Prostate gland (tissue), 2 donors: ENCODE measurements around the gene PKP4. TPM values are rescaled to one million over a fixed set of nuclear protein-coding genes. Genes with fewer than 3 reads are reported as not detected.

ENCODE experiments used
- DNase-seq: peaks from one replicate; pipeline ENCODE4 v3.0.0-alpha.2; 2019; ENCODE audit warnings: low spot score
- H3K27ac ChIP-seq, 2 donors: fragments of 200-600 bp; sonication (generic); 2 replicates each; pipeline ENCODE4 v1.5.1; 2017 to 2019
- H3K27me3 ChIP-seq: fragments of 200-600 bp; sonication (generic); replicated peaks from 2 replicates; pipeline ENCODE4 v1.5.1; 2019; ENCODE audit not compliant: insufficient read depth
- H3K36me3 ChIP-seq, 2 donors: fragments of 200-600 bp; sonication (generic); 1 replicate in 1 of 2; 2 replicates in 1 of 2; pipeline versions ENCODE4 v1.5.1 to v1.8.1; 2017 to 2019
- H3K4me1 ChIP-seq: fragments of 200-600 bp; sonication (generic); replicated peaks from 2 replicates; pipeline ENCODE4 v1.5.1; 2019
- H3K4me3 ChIP-seq, 2 donors: fragments of 200-600 bp; sonication (generic); 2 replicates each; pipeline ENCODE4 v1.5.1; 2017 to 2019
- H3K9me3 ChIP-seq: fragments of 200-600 bp; sonication (generic); 2 replicates; pipeline ENCODE4 v1.5.1; 2017
- POLR2A ChIP-seq: fragments of 450-650 bp; IDR thresholded peaks from one replicate; pipeline ENCODE4 v1.6.1; 2016; ENCODE audit warnings: antibody characterized with exemption, mild to moderate bottlenecking
- POLR2AphosphoS5 ChIP-seq: sonication (generic); formaldehyde crosslinking; IDR thresholded peaks from one replicate; pipeline ENCODE4 v1.6.1; 2017; ENCODE audit warnings: antibody characterized with exemption
- WGBS: methylation state at CpG from one replicate; pipeline ENCODE4 v1.1.5; 2018; 5-methylcytosine and 5-hydroxymethylcytosine counted together
- intact Hi-C: fragments of 100-400 bp; cut with DNase I; formaldehyde crosslinking; loops from one replicate; pipeline ENCODE4 v1.14.2; 2022
- total RNA-seq, 2 donors: library from RNA; depleted of rRNA; stranded (reverse); fragments of >200 nt; gene quantifications; one replicate each; pipeline ENCODE4 v1.1.0, GENCODE V29; 2016
- TF ChIP-seq, protein P1 (sequence below), 4 experiments: fragments of 200-600 bp in 2 of 4; fragments of 450-650 bp in 2 of 4; sonication (generic) in 2 of 4; IDR thresholded peaks; 1 replicate in 3 of 4; 2 replicates in 1 of 4; pipeline ENCODE4 v1.5.1; 2016 to 2019; ENCODE audit warnings: antibody characterized with exemption in 4 of 4, mild to moderate bottlenecking in 2 of 4, moderate library complexity in 2 of 4

Gene PKP4
- total RNA-seq, 2 donors from 2014 or later: 49.0 to 57.9 TPM

DNA sequence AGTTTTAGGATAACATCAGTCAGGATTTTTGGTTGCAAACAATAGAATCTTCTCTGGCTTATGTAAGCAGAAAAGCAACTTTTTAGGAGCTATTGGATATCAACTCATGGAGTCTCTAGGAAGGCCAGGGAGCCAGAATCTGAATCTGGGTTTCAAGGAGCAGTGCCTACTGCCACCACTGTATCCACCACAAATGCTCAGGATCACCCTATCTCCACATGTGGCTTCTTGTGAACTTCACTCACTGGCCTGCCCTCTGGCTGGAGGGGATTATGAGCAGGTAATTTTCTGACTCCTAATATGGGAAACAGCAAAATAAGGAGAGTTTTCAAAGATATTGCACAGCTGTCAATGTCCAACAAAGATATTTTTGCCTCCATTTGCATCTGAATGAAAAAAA lies 142.9 kb downstream of the PKP4 start:
- no peak for DNase-seq
- no peak for TF ChIP-seq POLR2A
- TF ChIP-seq POLR2AphosphoS5: no peak
- TF ChIP-seq, protein P1, sequence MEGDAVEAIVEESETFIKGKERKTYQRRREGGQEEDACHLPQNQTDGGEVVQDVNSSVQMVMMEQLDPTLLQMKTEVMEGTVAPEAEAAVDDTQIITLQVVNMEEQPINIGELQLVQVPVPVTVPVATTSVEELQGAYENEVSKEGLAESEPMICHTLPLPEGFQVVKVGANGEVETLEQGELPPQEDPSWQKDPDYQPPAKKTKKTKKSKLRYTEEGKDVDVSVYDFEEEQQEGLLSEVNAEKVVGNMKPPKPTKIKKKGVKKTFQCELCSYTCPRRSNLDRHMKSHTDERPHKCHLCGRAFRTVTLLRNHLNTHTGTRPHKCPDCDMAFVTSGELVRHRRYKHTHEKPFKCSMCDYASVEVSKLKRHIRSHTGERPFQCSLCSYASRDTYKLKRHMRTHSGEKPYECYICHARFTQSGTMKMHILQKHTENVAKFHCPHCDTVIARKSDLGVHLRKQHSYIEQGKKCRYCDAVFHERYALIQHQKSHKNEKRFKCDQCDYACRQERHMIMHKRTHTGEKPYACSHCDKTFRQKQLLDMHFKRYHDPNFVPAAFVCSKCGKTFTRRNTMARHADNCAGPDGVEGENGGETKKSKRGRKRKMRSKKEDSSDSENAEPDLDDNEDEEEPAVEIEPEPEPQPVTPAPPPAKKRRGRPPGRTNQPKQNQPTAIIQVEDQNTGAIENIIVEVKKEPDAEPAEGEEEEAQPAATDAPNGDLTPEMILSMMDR (IDR thresholded peaks at IDR 0.05): no peak

DNA sequence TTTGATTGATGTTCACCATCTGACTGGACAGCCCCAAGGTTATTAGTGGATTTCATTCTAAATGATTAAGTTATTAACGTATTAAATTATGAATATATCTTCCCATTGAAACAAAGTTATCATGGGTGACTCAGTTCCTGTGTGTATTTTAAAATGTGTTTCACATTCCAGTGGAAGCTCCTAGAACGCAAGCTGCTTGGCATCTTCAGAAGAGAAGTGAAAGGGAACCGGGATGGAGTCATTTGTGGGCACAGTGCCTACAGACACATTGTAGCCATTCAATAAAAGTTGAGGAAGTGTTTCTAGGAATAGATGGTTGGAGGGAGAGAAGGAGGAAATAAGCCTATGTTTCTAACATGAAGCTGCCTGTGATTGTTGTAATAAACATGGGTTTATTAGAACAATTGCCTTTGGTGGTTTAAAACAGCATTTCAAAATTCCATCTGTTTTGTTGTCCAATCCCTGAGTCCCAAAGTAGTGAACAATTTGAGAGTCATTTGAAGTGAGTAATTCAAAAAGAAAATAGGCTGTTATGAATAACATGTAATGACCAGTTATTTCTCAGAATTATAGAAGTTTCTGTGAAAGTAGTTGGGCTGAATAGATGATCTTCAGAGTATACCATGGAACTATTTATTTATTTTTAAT lies 143.5 kb downstream of the PKP4 start:
- TF ChIP-seq POLR2A (no peak), POLR2AphosphoS5 (peak; percentile 53)
- TF ChIP-seq, protein P1 (IDR thresholded peaks at IDR 0.05): no peak
- DNase-seq: peak; percentile 51
- Histone ChIP-seq H3K27ac (no peak overlapping the region), H3K27me3 (no peaks in the 10 kb centered on the region), H3K4me1 (no peaks in the 10 kb centered on the region), H3K4me3 (no peak overlapping the region), H3K9me3 (no peaks in the 10 kb centered on the region), H3K36me3 (no peaks in the 10 kb centered on the region)
- 24% methylated on average over 3 of the region's 3 CpGs for whole genome bisulfite sequencing
- intact Hi-C loops: no loop called here

More for the DNA sequence above, 142.9 kb downstream of the PKP4 start:
- Histone ChIP-seq H3K36me3 (no peaks in the 10 kb centered on the region), H3K4me3 (no peak overlapping the region), H3K9me3 (no peaks in the 10 kb centered on the region), H3K27me3 (no peaks in the 10 kb centered on the region), H3K4me1 (no peaks in the 10 kb centered on the region), H3K27ac (no peak overlapping the region)
- intact Hi-C loops: no loop called here

DNA sequence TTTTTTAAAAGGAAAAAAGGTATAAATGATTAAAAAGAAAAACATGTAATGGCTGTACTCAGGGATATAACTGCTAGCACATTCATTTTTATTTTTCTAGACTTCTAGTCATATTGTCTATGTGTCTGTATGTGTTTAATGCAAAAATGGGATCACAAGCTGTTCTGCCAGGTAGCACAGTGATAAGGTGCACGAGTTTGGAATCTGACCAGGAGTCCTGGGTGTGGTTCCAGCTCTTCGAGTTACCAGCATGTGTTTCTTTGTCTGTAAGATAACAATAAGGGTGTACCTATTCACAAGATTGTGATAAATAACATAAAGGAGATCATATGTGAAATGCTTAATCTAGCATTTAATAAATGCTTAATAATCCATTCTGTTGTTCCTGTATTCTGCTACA lies 145.3 kb downstream of the PKP4 start:
- Histone ChIP-seq H3K36me3 (no peaks in the 10 kb centered on the region), H3K9me3 (no peaks in the 10 kb centered on the region), H3K4me3 (no peak overlapping the region), H3K4me1 (no peaks in the 10 kb centered on the region), H3K27ac (no peak overlapping the region), H3K27me3 (no peaks in the 10 kb centered on the region)
- intact Hi-C loops: no loop called here
- WGBS: 45% methylated on average over 2 of the region's 2 CpGs
- no peak for TF ChIP-seq POLR2A
- TF ChIP-seq POLR2AphosphoS5: no peak
- TF ChIP-seq, protein P1 (IDR thresholded peaks at IDR 0.05): no peak
- DNase-seq: peak; percentile 39

DNA sequence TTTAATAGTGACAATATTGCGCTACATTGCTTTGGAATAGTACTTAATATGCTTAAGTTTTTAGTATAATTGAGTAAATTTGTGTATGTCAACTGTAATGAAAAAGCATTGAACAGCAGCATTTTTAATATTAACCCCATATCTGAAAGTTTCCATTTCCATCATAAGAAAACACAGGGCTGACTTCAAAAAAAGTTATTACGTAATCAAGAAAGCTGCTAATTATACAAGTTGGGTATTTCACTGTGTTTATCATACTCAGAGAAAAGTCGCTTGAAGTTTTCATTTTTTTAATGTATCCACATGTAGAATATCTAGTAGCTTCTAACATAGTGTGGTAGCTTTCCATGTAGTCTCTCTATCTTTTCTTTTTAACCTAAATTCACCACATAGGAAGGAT lies 146.5 kb downstream of the PKP4 start:
- Histone ChIP-seq H3K4me1 (no peaks in the 10 kb centered on the region), H3K36me3 (no peaks in the 10 kb centered on the region), H3K27ac (no peak overlapping the region), H3K4me3 (no peak overlapping the region), H3K9me3 (no peaks in the 10 kb centered on the region), H3K27me3 (no peaks in the 10 kb centered on the region)
- intact Hi-C loops: no loop called here
- DNase-seq: no peak
- TF ChIP-seq, protein P1 (IDR thresholded peaks at IDR 0.05): no peak
- TF ChIP-seq POLR2AphosphoS5 (no peak), POLR2A (no peak)
- over 99% methylated on average over 3 of the region's 3 CpGs for WGBS

DNA sequence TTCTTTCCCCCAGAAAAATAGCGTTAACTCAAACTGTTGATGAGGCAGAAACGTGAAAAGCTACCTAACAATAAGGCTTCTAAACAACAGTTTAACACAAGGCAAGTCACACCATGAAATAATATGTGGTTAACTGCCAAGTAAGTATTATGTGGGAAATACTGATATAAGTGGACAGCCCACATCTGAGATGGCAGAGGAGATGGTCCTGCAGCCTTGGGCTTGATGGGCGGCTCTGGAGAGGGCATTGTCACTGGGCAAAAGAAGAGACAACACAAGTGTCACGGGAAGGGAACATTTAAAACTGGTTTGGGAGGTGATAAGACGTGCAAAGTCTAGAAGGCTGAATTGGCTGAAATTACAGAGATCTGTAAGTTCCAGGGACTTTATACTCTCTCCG lies 147.2 kb downstream of the PKP4 start:
- TF ChIP-seq, protein P1 (IDR thresholded peaks at IDR 0.05): no peak
- TF ChIP-seq POLR2A (no peak), POLR2AphosphoS5 (no peak)
- Histone ChIP-seq H3K9me3 (no peaks in the 10 kb centered on the region), H3K4me3 (no peak overlapping the region), H3K27me3 (no peaks in the 10 kb centered on the region), H3K4me1 (no peaks in the 10 kb centered on the region), H3K36me3 (no peaks in the 10 kb centered on the region), H3K27ac (no peak overlapping the region)
- intact Hi-C loops: no loop called here
- DNase-seq: no peak
- 85% methylated on average over 6 of the region's 6 CpGs for WGBS
